Glomerular endothelial cell (primary cell): ENCODE results near the gene POU6F2. TPM values are rescaled to one million over a fixed set of nuclear protein-coding genes. Genes with fewer than 3 reads are reported as not detected.

Source experiments
- total RNA-seq: library from RNA; depleted of rRNA; stranded (reverse); fragments of >200 nt; gene quantifications from 2 replicates; pipeline ENCODE4 v1.2.3, GENCODE V29; 2015

POU6F2 gene
- total RNA-seq, 1 donor from 2014 or later = not detected

Other genes with a start within 250 kb of the POU6F2 start
- 47.9 and 48.2 TPM in 2 replicates for gene VPS41, start 68.7 kb upstream of the POU6F2 start, total RNA-seq